GM12873 (cell line): Measurements from ENCODE around the gene SLC25A21.

Experiments
- TF ChIP-seq, protein P1 (sequence below): IDR thresholded peaks from 2 replicates; pipeline ENCODE4 v1.5.1; 2012; ENCODE audit warnings: low read depth, mild to moderate bottlenecking, moderate library complexity, low read length, control low read depth; ENCODE audit not compliant: insufficient read depth; ENCODE audit errors: missing control alignments

Gene SLC25A21

DNA sequence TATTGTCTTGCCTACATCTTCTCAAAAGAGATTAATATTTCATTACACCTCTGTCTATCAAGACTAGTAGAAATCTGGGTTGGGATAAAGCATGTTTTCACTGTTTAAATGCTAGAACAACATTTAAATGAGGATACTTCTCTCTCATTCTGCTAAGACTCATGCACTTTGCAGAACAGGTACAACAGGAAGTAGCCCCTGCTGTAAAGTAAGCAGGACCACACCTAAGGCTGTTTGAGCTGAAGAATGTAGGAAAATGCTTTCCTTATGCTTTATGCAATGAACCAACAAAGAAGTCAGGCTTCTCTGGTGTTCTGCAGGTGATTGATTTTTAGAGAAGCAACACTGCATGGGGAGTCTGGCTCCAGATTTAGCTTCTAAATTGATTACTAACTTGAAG lies 421.3 kb downstream of the SLC25A21 start:
- TF ChIP-seq, protein P1, sequence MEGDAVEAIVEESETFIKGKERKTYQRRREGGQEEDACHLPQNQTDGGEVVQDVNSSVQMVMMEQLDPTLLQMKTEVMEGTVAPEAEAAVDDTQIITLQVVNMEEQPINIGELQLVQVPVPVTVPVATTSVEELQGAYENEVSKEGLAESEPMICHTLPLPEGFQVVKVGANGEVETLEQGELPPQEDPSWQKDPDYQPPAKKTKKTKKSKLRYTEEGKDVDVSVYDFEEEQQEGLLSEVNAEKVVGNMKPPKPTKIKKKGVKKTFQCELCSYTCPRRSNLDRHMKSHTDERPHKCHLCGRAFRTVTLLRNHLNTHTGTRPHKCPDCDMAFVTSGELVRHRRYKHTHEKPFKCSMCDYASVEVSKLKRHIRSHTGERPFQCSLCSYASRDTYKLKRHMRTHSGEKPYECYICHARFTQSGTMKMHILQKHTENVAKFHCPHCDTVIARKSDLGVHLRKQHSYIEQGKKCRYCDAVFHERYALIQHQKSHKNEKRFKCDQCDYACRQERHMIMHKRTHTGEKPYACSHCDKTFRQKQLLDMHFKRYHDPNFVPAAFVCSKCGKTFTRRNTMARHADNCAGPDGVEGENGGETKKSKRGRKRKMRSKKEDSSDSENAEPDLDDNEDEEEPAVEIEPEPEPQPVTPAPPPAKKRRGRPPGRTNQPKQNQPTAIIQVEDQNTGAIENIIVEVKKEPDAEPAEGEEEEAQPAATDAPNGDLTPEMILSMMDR = no peak

DNA sequence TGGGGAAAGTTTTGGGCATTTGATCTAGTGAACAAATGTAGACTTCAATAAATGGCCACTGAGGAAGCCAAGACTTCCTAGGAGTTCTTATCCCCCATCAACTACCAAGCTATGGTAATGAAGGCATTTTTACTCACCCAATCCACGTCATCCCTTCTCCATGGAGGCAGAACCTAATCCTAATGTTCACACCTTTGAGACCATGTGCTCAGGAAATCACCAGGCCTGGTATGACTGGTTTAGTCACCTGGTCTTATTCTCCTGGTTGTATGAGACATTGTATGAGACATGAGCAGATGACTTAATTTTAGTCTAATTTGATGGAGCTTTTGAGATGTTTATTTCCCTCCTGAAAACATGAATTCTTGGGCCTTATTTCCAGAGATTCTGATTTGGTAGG lies 422.2 kb downstream of the SLC25A21 start:
- TF ChIP-seq, protein P1 = no peak

DNA sequence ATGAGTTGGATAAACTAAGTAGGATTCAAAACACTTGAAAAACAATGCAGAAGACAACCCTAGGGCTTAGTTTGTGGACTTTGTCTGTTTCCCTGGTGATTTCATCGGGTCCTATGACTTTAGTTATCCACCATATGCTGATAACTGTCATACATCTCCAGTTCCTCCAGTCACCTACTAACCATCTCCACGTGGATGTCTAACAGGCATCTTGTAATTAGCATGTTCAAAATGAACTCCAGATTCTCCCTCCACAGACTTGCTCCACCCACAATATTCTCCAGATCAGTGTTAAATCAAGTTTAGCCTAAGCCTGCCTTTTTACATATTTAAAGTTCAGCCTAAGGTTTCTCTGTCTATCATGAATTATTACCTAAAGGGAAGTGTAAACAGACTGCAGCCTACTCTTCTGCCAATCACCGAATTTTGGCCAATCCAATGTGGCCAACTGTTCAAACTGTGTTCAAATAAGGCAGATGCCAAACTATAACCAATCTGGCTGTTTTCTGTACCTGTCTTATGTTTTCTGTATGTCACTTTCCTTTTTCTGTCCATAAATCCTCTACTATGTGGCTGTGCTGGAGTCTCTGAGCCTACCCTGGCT lies 423.7 kb downstream of the SLC25A21 start:
- TF ChIP-seq, protein P1 = no peak

DNA sequence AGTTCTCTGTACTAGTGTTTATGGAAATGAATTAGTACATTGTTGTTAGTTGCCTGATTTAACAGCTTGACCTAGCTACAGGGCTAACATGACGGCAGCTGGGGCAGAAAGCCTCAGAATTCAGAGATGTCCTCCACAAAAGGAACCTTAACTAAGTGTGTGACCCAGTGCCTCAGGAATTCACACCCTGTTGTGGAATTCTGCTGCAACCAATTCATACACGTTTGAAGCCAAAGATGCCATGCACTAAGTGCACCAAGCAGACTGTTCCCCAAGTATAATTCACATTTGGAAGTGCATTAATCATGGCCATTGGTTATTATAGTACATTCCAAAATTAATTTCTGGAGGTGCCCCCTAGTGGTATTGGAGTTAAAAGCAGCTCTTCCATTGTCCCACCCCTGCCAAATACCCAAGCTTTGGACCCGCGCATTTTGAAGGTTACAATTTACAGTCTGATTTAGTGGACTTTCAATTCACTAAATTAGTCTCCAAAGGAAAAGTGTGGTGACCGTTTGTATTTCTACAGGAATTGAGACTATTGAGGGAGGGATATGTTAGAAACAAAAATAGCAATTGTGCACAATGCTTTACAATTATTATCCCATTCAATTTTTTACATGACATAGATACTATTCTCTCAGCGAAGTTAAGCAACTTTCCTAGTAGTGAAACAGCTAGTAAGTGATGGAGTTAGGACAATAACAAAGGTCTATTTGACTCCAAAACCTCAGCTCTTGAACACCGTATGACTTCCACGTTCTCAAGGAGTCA lies 424.8 kb downstream of the SLC25A21 start:
- TF ChIP-seq, protein P1 = peak; percentile 65

DNA sequence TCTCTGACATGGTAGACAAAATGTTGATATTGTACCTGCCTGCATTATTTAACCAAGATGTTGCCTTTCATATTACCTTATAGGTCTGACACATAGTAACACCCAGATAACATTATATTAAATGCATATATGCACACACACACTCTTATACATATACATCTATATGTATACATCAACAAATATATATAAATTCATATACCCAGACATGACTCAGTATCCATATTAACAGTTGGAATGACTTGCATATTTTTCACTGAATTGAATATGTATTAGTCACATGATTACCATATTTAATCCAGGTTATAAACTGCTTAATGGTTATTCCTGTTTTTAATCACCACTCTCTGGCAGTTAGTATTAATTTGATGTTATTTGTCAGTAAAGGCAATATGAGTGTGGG lies 425.5 kb downstream of the SLC25A21 start:
- TF ChIP-seq, protein P1 = no peak

DNA sequence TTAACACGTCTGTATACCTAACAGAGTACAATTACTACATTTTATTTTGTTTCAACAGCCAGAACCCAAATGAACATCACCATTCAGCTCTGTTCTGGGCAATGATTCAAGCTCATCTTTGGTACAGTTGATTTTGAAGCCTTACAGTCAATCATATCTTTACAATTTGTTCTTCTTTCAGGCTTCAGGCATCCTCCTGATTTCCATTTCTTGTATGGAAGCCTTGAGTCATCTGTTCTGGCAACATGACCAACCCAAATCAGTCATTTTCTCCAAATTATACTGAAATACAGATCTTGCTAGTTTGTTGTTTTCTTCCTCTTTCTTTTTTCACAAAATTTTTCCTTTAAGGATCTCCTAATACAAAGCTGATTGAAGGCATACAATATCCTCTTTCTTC lies 430.5 kb downstream of the SLC25A21 start:
- TF ChIP-seq, protein P1 = no peak

DNA sequence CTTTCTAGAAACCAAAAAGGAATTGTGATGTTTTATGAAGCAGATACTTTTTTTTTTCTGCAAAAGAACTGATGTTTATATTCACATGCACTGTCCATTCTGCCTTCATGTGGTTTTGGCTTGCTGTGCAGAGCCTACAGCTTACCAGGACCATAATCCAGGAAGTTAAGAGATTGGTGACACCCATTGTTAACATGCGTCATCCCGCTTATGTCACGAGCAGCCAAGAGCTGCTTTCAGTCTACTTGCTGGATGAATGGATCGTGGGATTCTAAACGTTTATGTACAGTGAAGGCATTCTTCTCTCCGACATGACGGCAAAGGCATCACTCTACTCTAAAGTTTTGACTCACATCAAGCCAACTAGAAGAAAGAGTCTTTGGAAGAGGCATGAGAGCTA lies 434.1 kb downstream of the SLC25A21 start:
- TF ChIP-seq, protein P1 = no peak
